ENCODE measurements around the gene VDR. TPM values are rescaled to one million over a fixed set of nuclear protein-coding genes. Genes with fewer than 3 reads are reported as not detected.

Gene VDR
- total RNA-seq, 1 donor from 2014 or later, result 103 TPM

DNA sequence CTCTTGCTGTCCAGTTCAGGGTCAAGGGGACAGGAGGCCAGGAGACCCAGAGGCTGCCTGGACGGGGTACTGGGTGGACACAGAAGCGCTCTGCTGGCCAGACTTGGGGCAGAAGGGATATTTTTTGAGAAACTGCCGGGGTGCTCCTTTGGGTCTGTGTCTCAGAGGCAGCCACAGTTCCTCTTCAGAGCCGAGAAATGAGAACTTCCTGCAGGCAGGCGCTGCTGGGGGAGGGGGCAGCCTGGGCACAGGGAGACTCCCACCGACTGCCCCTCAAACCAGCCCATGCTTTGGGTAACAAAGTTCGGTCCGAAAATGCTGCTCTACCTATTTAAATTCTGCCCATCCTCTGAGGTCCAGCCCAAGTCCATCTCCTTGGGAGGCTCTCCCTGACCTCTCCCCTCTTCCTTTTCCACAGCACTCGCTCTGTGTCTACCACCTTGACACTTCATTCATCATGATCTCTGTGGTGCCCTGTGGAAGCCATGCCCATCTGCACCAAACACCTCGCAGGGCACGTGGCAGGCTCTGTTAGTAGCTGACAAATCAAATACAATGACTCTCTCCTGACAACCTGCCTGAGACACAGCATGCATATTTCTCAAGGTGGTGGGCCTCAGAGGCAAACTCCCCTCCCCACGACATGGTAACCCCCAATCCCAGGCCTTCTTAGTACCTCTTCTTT lies 101.5 kb downstream of the VDR start:
- intact Hi-C loops (cut with micrococcal nuclease), result loop anchor here (2.0 kb wide), 1 partner anchor 15 kb away; the partner anchor contains the start of gene HDAC7

- intact Hi-C loops (cut with micrococcal nuclease), result loop anchor here (1.0 to 2.0 kb wide), 3 partner anchors 16 to 35 kb away; partner anchors contain the start of gene HDAC7
These were observed 102.5 kb downstream of the VDR start for GRCh38 chr12:47802312-47802711.

DNA sequence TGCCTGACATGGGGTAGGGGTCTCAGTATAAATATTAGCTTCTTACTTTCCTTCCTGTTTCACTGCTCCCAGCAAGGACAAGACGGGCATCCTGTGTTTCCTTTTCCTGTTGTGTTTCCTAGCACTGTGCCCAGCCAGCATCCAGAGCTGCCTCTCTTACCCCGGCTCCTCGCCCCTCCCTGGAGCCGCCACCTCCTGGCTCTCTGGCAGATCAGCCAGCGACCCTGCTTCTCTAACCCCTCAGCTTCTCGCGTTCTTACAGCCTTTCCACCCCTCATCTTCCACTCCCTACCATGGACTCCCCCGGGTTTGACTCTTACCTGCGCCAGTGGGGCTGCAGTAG lies 102.9 kb downstream of the VDR start:
- intact Hi-C loops (cut with micrococcal nuclease), result loop anchor here (1.0 to 2.0 kb wide), 3 partner anchors 17 to 35 kb away; partner anchors contain the start of gene HDAC7

DNA sequence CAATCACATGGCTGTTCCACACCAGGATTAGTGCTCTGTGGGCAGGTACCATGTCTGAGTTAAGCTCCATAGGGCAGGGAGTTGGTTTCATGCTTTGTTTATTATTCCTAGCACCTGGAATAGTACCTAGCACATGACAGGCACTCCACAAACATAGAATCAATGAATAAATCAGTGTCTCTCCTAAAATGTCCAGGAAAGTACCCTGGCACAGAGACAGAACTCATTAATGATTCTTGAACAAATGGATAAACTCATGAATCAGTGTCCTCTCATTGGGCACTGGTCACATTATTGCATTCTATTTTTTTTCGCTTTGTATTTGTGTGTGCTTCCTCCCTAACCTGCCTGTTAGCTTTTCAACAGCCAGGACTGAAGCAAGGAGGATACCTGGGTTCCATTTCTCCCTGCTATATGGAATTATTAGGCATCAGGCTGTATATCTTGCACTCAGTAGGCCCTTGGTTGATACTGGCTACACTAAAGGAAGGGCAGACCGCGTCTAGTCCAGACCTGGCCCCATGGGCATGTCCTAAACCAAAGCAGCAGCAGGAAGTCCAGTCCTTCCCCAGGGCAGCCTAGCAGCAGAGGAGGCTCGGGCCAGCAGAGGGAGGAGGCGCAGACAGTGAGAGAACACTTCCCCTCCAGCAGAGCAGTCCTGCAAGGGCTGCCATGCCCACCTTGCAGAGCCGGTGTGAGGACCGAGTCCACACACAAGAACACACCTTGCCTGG lies 103.5 kb downstream of the VDR start:
- intact Hi-C loops (cut with micrococcal nuclease), result no loop called here

- intact Hi-C loops (cut with micrococcal nuclease), result no loop called here
These were observed 104.2 kb downstream of the VDR start for GRCh38 chr12:47800582-47800981.

DNA sequence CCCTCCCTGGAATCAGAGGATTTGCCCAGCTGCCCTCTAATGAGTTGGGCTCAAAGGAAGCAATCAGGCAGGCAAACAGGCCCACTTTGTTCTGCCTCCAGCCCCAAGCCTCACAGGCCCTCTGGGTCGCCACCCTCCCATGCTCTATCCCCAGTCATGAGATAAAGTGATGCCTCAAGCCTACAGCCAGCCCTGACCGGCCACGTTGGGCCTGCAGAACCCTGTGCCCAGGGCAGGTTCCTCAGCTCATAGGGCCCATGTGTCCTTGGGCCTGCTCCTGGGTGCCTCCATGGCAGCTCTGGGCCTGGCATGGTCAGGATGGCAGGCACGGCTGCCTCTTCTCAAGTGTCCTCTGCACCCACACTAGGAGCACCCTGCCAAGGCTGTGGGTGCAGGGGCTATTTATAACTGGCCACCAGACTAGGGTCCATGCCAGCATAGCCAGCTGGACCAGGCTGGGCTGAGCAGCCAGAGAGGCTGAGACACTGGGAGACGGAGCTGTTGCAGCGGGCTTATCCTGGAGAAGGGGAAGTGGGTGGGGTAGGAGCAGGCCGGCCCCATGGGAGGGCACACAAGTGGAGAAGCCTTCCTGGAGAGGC lies 105.3 kb downstream of the VDR start:
- intact Hi-C loops (cut with micrococcal nuclease), result no loop called here

DNA sequence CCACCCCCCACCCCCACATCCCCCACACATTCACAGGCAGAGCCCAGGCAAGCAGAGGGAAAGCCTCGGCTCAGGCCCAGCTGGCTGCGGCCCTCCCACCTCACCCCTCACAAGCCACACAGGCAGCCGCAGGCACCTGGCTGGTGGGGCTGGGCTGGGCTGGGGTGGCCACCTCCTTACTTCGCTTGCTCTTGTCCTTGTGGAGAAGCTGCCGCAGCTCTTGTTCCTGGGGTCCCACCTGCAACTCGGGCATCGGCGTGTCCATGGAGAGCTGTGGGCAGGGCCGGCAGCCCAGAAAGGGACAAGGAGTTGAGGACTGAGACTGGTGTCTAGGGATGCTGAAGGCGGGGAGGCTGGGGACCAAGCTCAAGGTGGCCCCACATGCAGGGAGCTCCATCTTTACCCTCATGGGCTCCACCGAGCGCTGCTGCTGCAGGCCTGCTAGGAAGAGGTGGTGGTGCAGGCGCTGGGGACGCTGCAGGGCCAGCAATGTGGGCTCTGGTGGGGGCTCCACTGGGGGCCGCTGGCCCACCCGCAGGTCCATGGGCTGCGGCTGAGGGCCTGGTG lies 106.3 kb downstream of the VDR start:
- intact Hi-C loops (cut with micrococcal nuclease), result no loop called here

DNA sequence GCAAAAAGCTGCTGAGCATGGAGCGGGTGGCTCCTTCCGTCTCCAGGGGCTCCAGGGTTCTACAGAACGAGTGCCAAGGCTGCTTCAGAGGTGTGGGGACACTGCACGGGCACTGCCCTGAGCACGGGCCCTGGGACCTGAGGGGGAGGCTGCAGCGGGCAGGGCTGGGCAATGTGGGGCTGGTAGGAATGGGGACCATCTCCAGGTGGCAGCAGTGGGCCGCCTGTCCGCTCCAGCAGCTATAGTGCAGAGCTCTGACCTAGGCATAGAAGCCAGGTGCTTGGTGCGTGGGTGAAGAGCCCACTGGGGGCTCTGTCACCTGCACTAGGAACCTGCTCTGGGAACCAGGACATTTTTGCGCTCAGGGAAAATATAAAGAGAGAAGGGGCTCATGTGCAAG lies 107.4 kb downstream of the VDR start:
- intact Hi-C loops (cut with micrococcal nuclease), result loop anchor here (1.0 kb wide), 1 partner anchor 40 kb away; no protein-coding TSS in a partner anchor

GRCh38 chr12:47795814-47796411 lies 108.9 kb downstream of the VDR start:
- intact Hi-C loops (cut with micrococcal nuclease), result no loop called here

DNA sequence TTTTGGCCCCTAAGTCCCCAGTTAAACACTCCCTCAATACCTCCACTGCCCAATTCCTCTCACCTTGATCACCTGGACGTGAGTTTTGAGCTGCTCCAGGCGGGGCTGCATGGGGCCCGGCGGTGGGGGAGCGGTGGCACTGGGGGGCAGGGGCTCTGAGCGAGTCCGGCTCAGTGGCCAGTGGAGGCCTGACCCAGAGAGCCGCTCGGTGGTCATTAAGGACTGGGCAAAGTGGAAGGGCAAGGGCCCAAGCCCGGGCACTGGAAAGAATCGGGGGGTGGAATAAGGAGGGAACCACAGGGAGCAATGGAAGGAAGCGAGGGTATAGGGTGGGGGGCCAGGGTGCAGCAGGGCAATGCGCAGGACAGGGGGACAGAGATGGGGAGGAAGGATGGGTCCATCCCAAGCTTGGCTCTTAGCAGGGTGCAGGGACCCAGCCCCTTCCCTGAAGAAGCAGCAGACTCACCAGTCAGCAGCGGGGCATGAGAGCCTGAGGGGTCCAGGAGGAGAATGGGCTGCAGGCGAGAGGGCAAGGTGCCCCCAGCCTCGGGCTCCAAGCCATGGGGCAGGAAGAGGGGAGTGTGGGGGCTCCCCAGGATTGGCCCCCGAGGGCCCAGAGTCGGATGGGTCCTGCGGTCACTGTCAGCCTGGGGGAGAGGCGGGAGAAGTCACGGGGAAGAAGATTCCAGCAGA lies 109.5 kb downstream of the VDR start:
- intact Hi-C loops (cut with micrococcal nuclease), result no loop called here

DNA sequence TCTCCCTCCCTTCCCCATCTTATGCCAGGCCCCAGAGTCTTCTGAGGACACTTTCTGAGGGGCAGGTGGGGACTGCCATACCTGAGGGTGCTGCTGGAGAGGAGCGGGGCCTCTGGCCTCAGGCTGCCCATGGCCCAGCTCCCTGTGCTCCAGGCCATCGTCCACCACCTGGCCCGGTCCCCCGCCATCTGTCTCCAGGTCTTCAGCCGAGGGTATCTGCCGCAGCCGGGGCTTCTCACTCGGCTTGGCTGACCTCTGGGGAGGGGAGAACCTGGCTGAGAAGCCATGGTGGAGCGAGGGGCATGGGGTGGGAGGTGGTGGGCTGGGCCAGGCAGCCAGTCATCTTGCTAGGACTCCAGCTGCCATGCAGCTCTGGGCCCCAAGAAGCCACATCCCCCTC lies 110.1 kb downstream of the VDR start:
- intact Hi-C loops (cut with micrococcal nuclease), result no loop called here

DNA sequence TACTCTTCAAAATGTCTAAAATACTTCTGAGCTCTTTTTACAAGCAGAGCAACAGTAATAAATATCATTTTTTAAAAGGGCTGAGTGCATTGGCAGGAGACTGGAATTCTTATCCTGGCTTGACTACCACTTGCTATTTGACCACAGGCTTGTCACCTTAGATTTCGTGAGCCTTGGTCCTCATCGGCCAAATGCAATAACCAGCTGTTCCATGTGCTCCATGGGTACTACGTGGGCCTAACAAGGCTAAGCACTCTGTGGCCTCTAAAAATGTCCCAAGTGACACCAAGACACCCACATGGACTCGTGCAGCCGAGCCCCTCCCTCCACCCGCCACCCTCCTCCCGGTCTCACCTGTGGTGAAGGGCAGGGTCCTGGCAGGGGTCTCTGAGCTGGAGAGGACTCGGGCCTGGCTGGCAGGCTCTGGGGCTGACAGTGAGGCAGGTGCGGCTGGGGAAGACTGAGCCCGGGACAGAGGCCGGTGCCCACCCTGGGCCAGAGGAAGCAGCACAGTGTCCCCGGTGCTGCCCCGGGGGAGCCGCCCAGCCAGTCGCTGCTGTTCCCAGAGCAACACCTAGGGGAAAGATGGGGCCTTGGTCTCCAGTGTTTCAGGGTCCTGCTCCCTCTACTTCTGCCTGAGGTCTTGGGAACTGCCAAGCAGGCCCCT lies 111.6 kb downstream of the VDR start:
- intact Hi-C loops (cut with micrococcal nuclease), result no loop called here

DNA sequence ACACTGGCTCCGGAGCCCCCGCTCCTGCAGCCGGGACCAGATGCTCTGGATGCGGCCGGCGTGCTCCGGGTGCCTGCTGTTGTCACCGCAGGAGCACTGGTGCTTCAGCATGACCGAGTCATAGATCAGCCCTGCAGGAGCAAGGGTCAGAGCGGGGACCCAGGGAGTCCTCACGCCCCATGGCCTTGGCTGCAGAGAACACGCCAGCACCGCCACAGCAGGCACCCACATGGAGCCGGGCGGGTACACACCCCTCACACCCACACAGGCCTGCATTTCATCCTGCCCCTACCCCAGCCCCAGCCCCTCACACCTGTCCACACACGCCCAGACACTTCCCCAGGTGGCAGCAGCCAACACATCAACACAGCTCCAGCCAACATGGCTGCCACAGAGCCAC lies 112.9 kb downstream of the VDR start:
- intact Hi-C loops (cut with micrococcal nuclease), result no loop called here

Other genes with a start within 250 kb of the VDR start
- gene RPAP3, start 199.0 kb downstream of the VDR start, total RNA-seq, result 44.3 and 44.8 TPM in 2 replicates
- gene ENDOU, start 179.5 kb downstream of the VDR start, total RNA-seq, result not detected in 2 replicates
- gene RAPGEF3, start 146.1 kb downstream of the VDR start, total RNA-seq, result 0.56 and 1.1 TPM in 2 replicates
- 10.5 and 10.7 TPM in 2 replicates for gene SLC48A1, start 131.8 kb downstream of the VDR start, total RNA-seq
- 214 and 220 TPM in 2 replicates for gene HDAC7, start 85.1 kb downstream of the VDR start, total RNA-seq
- gene TMEM106C, start 58.6 kb upstream of the VDR start, total RNA-seq, result 103 and 106 TPM in 2 replicates
- not detected in 2 replicates for gene COL2A1, start 99.5 kb upstream of the VDR start, total RNA-seq
- 48.6 and 51.2 TPM in 2 replicates for gene SENP1, start 201.1 kb upstream of the VDR start, total RNA-seq
- 19.2 and 22.8 TPM in 2 replicates for gene PFKM, start 214.4 kb upstream of the VDR start, total RNA-seq